Renal cortical epithelial cell (primary cell): ENCODE results near the gene AFAP1. TPM values are rescaled to one million over a fixed set of nuclear protein-coding genes. Genes with fewer than 3 reads are reported as not detected.
"Not testable (repeated sequence)": the region's sequence is repeated elsewhere in the genome, so short reads cannot be mapped to it uniquely, and the experiment has no call there.

Experiments used
- DNase-seq: peaks from one replicate; pipeline ENCODE4 v3.0.0-alpha.2; 2011; ENCODE audit warnings: low read depth
- total RNA-seq: library from RNA; depleted of rRNA; stranded (reverse); fragments of >200 nt; gene quantifications from 2 replicates; pipeline ENCODE4 v1.2.3, GENCODE V29; 2014

The AFAP1 gene
- total RNA-seq, 1 donor from 2014 or later: 27.2 TPM

DNA sequence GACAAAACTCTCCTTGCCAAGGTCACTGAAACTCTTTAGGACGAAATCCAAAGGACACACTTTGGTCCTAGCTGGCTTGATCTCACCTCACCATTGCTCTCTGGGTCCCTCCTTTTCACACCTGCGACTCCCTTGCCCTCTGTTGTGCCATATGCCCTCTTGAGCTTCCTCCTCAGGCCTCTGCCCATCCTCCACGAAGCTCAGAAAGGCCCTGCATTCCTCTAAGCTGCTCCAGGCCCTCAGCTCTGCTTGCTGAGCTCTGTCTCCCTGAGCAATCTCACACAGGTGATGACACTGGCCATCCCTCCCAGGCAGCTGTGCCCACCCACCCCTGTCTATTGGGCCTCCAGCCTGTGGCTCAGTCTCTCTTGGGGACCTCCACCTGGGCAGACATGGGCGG, 10.1 kb upstream of the AFAP1 start:
- DNase-seq: no peak

DNA sequence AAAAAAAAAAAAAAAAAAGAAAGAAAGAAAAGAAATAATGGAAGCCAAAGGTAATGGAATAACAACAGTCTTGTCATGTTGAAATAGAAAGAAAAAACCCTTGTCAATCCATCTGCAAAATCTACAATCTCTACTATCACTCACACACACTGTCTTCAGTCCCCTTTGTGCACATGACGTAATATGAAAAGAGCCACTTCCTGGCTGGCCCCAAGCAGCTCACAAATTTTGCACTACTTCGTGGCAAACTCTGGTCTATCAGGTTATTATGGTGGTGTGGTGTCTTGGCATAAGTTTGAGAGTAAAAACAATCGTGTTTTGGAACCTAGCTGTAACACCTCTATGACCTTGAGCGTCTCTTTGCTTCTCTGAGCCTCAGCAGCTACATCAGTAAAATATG, 8.3 kb upstream of the AFAP1 start:
- no peak for DNase-seq

GRCh38 chr4:7945709-7946380, 6.2 kb upstream of the AFAP1 start:
- no peak for DNase-seq

DNA sequence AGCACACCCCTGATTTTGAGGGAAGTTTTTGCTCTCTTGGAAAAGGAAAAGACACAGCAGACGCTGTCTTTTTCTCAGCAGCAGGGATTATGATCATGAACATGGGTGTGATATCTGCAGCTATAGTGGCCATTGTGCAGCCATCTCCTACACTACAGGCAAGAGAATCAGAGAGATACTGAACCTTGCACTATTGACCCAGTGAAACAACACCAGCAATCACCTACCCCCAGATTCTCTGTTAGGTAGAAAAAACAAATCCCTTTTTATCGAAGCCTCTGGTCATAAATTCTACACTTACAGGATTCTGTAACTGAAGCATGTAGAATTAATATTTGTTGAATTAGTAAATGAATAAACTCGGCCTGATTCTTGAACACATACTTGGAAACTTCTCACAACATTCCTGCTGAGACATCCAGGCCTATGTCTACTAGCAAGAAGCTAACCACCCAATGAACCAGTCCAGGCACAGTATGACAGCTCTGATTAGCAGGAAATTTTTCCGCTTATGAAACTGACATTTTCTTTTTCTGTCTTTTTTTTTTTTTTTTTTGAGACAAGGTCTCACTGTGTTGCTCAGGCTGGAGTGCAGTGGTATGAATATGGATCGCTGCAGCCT, 5.0 kb upstream of the AFAP1 start:
- DNase-seq: peak; percentile 70

DNA sequence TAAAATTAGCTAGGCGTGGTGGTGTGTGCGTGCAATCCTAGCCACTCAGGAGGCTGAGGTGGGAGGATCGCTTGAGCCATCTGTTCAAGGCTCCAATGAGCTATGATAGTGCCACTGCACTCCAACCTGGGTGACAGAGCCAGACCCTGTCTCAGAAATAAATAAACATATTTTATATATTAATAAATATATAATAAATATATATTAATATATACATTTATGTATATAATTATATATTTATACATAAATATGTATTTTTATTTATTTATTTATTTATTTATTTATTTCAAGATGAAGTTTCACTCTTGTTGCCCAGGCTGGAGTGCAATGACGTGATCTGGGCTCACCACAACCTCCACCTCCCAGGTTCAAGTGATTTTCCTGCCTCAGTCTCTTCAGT, 4.0 kb upstream of the AFAP1 start:
- DNase-seq: not testable (repeated sequence)

GRCh38 chr4:7943211-7943610, 3.5 kb upstream of the AFAP1 start:
- no peak for DNase-seq

GRCh38 chr4:7941965-7942496, 2.4 kb upstream of the AFAP1 start:
- no peak for DNase-seq

DNA sequence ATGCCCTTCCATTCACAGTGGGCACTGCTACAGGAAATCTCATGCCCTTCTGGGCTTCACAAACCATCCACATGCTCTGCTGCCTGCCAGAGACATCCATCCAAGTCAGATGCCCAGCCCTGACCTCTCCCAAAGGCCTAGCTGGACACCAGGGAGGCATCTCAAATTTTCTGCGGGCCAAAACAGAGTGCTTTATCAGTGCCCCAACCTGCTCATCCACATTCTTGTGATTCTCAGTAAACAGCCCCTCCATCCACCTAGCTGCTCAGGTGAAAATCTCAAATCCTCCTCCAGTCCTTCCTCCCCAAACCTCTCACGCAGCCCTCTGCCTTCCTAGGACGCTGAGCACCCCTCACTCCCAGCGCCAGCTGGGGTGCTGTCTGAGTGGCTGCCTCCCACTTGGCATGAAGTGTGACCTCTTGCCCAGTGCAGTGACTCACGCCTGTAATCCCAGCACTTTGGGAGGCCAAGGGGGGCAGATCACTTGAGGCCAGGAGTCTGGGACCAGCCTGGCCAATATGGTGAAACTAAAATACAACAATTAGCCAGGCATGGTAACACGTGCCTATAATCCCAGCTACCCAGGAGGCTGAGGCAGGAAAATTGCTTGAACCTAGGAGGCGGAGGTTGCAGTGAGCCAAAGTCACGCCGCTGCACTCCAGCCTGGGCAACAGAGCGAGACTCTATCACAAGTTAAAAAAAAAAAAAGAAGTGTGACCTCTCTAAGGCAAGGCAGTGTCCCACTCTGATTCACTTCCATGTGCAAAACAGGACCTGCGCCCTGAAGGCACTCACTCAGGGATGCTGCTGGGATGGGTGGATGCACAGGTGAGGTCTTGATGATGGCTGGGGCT, 1.7 kb upstream of the AFAP1 start:
- peak; percentile 31 for DNase-seq

DNA sequence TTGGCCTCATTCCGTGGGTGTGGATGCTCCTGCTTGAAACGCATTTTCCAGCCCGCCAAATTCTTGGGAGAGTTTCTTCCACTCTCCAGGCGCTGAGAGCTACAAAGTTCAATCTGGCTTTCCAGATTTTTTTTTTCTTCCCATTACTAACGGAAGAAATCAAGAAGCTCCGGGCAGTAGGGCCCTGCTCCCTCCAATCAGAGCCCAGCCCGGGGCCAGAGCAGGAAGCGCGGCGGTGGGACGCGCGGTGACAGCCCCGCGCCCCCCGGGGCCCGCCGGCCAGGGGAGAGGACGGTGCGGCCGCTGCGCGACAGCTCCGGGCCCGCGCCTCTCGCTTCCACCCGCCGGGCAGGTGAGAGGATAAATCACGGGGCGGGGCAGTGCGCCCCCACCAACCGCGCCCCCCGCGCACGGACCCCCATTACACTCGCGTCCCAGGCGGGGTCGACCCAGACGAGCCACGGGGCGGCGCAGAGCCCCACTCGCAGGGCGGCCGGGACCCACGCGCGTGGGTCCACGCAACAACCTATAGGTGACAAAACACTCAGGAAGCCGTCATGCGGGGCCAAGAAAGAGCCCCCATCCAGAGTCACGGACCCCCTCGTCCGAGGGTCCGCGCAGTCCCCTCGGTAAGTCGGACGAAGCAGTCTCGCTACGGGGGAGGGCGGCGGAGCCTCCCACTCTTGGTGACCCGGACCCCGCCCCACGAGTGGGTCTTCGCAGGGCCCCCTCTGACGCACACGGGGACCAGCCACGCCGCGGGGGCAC, 868 bp downstream of the AFAP1 start:
- peak; percentile 20 for DNase-seq

DNA sequence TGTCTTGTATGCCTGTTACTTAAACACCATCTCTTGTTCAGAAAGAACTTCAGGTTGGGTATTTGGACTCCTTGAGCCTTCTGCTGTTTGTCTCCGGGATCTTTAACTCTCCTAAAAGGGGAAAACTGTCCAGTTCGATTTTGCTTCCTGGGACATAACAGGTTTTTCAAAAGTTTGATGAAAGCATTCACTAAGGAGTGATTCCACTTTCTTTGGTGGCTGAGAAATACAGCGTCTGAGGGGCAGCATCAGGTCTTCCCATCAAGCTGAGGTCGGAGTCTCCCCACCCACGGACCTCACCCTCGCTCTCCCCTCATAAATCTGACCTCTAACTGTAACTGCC, 1.4 kb downstream of the AFAP1 start:
- no peak for DNase-seq

- no peak for DNase-seq
Observed at GRCh38 chr4:7937006-7937405, 2.7 kb downstream of the AFAP1 start.

- no peak for DNase-seq
Observed at GRCh38 chr4:7933651-7934510, 5.8 kb downstream of the AFAP1 start.

GRCh38 chr4:7932287-7932686, 7.4 kb downstream of the AFAP1 start:
- no peak for DNase-seq

- DNase-seq: peak; percentile 28
Observed at GRCh38 chr4:7929118-7929951, 10.3 kb downstream of the AFAP1 start.

GRCh38 chr4:7928711-7929110, 10.9 kb downstream of the AFAP1 start:
- no peak for DNase-seq

DNA sequence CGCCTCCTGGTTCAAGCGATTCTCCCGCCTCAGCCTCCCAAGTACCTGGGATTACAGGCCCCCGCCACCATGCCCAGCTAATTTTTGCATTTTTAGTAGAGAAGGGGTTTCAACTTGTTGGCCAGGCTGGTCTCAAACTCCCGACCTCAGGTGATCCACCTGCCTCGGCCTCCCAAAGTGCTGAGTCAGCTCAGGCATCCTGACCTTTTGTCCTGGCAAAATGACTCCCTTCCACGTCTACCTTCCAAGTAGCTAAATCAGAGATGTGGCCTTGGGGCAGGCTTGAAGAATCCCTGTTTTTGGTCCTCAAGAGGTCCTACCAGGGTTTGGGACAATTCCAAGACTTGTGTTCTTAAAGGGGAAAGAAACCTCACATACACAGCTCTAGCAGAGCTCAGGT, 12.8 kb downstream of the AFAP1 start:
- DNase-seq: no peak

DNA sequence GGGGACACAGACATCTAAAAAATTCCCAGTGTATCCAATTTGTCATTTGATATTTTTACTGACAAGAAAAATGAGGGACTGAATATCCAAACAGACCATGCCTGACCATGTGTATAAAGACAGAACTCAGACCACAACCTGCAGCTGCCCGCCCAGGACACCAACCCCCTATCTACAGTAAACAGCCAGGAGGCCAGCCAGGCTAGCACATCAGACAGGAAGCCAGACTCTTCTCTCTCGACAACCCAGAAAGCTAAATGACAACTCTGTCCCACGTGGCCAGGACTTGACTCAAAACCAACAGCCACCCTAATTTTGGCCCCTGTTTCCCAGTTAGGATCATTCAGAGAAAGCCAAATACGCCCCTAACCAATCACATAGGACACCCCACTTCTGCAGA, 15.1 kb downstream of the AFAP1 start:
- no peak for DNase-seq

DNA sequence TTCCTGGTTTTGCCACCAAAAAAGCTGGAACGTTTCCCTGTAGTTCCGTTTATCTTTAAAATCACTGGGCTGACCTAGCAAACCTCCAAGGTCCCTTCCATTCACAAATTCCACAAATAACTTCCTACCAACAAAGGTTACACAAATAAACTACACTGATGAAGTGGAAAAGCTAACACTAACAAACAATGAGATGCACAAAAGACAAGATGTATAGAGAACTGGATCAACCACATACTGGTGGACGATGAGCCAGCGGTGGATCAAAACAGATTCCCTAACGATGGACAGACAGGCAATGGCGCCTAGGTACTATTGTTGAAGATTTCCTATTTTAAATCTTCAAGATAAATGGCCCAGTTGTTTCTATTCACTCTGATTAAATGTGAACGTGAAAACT, 15.5 kb downstream of the AFAP1 start:
- no peak for DNase-seq

- no peak for DNase-seq
Observed at GRCh38 chr4:7922466-7922865, 17.2 kb downstream of the AFAP1 start.

GRCh38 chr4:7918981-7919380, 20.7 kb downstream of the AFAP1 start:
- DNase-seq: no peak
